EH (cell line): ENCODE results near the gene NKAPL.

ENCODE experiments used
- DNase-seq: peaks from one replicate; pipeline ENCODE4 v3.0.0-alpha.2; 2015; ENCODE audit warnings: low read depth

The NKAPL gene

GRCh38 chr6:28258877-28259777 is at the start of gene NKAPL:
NKAPL (plus strand) TSS chr6:28259297; CDS start chr6:28259372, 75 bp downstream.
- peak; percentile 42 for DNase-seq

GRCh38 chr6:28209753-28210535 is 49.2 kb upstream of the NKAPL start:
- no peak for DNase-seq

GRCh38 chr6:28211840-28212509 is 47.1 kb upstream of the NKAPL start:
- DNase-seq, result no peak

GRCh38 chr6:28212510-28213212 is 46.4 kb upstream of the NKAPL start:
- DNase-seq, result peak; percentile 87

GRCh38 chr6:28213213-28213523 is 45.9 kb upstream of the NKAPL start:
- no peak for DNase-seq

GRCh38 chr6:28215425-28215824 is 43.7 kb upstream of the NKAPL start:
- peak; percentile 29 for DNase-seq

- DNase-seq, result no peak
Observed at GRCh38 chr6:28217890-28218289, 41.2 kb upstream of the NKAPL start.

- DNase-seq, result peak; percentile 78
Observed at GRCh38 chr6:28218312-28219248, 40.5 kb upstream of the NKAPL start.

GRCh38 chr6:28220257-28221133 is 38.6 kb upstream of the NKAPL start:
- peak; percentile 25 for DNase-seq

GRCh38 chr6:28224131-28225055 is 34.7 kb upstream of the NKAPL start:
- no peak for DNase-seq

GRCh38 chr6:28225056-28225834 is 33.9 kb upstream of the NKAPL start, which contains the start of gene ZSCAN9:
ZSCAN9 (plus strand) TSS chr6:28225275; CDS start chr6:28227085, 1,810 bp downstream.
- DNase-seq, result peak; percentile 88

- no peak for DNase-seq
Observed at GRCh38 chr6:28226460-28226859, 32.6 kb upstream of the NKAPL start.

- no peak for DNase-seq
Observed at GRCh38 chr6:28232785-28233184, 26.3 kb upstream of the NKAPL start.

GRCh38 chr6:28235912-28236452 is 23.1 kb upstream of the NKAPL start:
- DNase-seq, result no peak

- no peak for DNase-seq
Observed at GRCh38 chr6:28239636-28240035, 19.5 kb upstream of the NKAPL start.

- no peak for DNase-seq
Observed at GRCh38 chr6:28240471-28240870, 18.6 kb upstream of the NKAPL start.

- DNase-seq, result no peak
Observed at GRCh38 chr6:28243946-28244345, 15.2 kb upstream of the NKAPL start.
